GM18520 (cell line): ENCODE measurements around the gene RAB27A.
"Not testable (repeated sequence)": the region's sequence is repeated elsewhere in the genome, so short reads cannot be mapped to it uniquely, and the experiment has no call there.

Experiments used
- ATAC-seq: cut with Tn5 transposase; IDR thresholded peaks from one replicate; pipeline ENCODE4 v1.9.1; 2021; ENCODE audit not compliant: unreplicated experiment

Gene RAB27A

DNA sequence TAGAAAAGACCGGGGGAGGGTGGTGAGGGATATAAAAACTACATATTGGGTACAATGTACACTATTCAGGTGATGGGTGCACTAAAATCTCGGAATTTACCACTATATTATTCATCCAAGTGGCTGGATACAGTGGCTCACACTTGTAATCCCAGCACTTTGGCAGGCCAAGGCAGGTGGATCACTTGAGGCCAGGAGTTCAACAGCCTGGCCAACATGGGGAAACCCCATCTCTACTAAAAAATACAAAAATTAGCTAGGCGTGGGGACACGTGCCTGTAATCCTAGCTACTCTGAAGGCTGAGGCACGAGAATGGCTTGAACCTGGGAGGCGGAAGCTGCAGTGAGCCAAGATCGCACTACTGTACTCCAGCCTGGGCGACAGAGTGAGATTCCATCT is 37.4 kb downstream of the RAB27A start:
- not testable (repeated sequence) for ATAC-seq

DNA sequence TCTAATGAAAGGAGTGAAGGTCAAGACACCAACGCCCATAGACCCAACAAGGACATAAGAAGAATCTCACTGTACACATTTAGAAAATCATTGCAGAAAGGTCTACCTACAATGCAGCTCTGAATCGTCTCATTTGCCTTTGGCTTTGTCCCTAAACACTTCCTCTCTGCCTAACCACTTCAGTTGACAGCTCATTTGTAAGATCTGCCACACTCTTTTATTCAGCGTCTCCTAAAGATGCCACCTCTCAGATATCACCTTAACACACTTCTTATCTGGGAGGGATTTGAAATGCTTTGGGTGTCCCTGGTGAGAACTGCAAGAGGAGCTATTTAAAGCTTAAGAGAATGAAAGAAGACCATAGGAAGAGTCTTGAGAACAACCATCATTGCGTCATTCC is 38.7 kb downstream of the RAB27A start:
- no peak for ATAC-seq

DNA sequence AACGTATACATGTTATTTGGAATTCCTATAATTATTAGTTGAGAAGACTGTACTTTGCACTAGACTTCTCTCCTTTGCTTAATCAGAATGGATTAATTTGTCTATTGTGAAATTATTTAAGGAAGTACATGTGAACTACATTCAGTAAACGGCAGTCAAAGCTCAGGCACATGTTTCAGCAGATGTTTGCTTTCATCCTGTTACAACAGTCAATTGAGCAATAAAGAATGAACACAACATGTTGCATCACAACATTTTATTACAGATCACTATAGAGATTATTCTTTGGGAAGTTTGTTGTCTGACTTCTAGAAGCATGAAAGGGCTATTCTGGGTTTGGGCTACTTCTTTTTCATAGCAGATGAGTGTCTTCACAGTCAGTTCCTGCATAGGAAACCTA is 39.2 kb downstream of the RAB27A start:
- no peak for ATAC-seq

DNA sequence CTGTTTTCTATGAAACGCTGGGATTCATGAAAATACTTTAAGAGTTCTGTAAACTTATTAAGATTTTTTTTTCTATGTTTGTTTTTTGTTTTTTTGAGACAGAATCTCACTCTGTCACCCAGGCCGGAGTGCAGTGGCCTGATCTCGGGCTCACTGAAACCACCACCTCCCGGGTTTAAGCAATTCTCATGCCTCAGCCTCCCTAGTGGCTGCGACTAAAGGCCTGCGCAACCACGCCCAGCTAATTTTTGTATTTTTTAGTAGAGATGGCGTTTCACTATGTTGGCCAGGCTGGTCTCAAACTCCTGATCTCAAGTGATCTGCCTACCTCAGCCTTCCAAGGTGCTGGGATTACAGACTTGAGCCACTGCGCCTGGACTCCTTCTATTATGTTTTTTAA is 39.7 kb downstream of the RAB27A start:
- not testable (repeated sequence) for ATAC-seq

DNA sequence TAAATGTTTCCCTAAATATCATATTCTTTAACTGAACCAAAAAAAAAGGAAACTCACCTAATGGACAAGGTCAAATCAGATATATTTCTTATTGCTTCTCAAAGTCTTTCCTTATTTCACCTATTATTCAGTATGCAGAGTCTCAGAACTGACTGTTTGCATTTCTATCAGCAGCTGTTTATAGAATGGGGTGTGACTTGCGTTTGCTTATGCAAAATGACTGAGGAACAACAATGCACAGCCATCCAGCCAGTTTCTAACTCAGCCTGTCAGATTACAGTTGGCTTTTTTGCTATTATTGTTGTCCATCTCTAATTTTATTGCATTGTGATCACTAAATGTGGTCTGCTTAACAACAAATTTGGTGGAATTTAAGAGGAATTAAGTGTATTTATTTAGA is 40.7 kb downstream of the RAB27A start:
- ATAC-seq, result no peak

DNA sequence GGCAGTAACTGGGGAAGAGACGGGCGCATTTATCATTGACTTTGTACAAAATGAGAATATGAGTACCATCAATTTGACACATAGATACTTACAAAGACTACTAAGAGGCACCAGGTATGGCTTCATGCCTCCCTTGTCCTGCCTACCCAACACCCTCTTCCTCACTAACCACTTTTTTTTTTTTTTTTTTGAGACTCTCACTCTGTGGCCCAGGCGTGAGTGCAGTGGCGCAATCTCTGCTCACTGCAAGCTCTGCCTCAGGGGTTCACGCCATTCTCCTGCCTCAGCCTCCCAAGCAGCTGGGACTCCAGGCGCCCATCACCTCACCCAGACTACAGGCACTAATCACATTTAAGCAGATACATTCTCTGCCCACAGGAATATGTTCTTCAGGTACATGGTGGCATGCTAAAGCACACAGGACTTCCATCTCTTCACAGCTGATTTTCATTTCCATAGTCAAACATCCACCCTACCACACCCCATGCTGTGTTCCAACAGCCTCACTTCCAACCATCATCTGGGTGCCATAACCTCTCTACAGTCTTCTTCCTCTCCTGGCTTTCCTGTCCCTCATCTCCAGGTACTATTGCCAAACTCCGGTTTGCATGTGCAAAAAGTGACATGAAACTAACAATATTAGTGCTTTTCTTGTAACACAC is 41.7 kb downstream of the RAB27A start:
- no peak for ATAC-seq

DNA sequence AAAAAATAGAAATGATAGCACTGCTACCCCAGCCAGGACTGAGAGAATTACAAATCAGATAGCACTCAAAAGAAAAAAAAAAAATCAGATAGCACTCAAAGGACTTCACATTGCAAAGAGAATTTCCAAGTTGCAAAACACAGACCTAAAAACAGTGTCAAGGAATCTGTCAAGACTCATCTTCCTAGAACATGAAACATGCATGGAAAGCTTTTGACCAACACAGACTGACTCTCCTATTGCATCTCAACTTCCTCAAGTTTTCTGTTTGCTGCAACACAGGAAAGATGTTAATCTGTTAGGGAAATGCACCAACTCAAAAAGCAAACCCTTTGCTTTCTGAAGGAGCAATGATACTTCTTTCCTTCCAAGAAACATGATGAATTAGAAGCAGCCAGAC is 42.3 kb downstream of the RAB27A start:
- ATAC-seq, result no peak

DNA sequence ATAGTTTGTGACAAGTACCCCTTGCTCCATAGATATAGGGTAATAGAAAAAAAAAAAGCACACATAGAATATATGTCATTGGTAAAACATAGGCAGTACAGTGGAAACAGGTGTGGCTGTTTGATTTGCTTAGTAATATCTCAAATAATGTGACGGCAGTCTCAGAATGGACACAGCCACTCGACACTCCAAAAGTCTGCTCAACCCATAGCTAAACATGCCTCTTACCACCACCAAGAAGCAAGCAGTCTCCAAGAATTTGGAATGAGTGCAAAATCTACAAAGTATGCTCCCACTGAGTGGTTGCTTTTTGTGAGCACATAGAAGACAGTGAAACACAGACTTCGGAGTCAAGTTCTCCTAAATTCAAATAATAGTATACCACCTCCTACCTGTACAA is 43.0 kb downstream of the RAB27A start:
- no peak for ATAC-seq

DNA sequence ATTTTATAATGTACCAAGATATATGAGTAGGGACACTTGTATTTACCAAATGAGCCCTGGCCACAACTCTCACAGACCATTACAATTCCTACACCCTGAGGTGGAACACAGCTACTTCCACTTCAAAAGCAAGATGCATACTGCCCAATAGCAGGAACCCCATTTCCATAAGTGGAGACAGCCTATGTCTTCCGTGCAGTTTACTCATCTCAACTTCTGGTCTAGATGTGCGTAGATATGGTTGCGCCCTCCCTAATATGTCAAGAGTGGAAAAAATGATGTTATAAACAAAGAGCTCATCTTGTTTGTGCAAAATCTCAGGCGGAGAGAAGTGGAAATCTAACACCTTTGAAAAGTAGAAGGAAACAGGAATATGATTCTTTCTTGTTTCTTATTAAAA is 44.6 kb downstream of the RAB27A start:
- no peak for ATAC-seq

DNA sequence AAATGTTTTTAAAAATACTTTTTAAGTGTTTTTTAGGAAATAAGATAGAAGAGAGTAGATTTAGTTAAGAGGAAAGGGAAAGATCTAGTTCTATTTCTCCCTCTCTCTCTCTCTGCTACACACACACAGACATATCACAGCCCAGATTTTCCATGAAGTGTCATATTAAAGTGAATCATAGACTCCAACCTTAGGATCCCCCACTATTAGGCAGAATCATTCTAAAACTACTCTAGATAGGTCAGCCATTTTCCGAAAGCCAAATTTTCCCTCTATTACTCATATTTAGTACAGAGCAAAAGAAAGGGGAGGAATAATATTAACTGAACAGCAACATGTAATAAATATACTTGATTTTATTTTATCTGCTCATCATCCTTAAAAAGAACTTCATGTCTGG is 47.7 kb downstream of the RAB27A start:
- no peak for ATAC-seq

DNA sequence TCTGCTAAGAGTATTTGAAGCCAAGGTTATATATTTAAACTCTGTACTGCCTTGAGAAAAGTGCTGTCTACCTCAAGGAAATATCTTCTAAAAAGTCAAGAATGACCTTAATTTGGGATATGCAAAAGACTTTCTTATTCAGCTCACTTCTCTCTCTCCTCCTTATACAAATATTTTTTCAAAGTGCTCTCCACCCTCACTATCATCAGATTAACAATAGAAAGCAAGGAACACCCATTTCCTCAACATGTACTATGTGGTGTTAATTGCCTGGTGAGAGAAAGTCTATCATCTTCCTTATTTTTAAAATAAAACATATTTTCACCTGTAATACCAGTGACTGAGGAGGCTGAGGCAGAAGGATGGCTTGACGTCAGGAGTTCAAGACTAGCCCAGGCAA is 48.4 kb downstream of the RAB27A start:
- no peak for ATAC-seq

DNA sequence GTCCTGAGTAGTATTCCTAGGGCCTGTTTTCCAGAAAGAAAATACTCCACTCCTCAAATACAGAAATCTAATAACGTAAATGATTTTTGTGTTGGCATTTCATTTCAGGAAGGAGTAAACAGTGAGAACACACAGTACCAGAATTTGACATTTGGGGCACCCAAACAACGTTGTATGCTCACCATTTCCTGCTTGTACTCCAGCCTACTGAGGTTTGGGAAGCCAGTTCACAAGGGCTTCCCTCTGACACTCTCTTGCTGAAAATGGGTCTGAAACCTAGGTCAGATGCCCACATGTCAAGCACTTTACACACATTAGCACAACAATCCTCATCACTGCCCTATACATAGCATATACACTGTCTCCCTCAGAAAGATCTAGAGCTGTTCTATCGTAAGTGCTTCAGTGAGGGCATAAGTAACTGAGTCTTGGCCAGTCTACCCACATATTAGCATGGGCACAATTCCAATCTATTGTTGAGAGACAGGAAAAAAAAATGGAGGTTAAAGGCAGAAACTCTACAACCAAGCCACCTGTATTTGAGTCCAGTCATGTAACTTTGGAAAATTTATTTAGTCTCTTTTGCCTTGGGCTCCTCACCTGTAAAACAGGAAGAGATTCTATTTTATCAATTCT is 49.4 kb downstream of the RAB27A start:
- ATAC-seq, result no peak

DNA sequence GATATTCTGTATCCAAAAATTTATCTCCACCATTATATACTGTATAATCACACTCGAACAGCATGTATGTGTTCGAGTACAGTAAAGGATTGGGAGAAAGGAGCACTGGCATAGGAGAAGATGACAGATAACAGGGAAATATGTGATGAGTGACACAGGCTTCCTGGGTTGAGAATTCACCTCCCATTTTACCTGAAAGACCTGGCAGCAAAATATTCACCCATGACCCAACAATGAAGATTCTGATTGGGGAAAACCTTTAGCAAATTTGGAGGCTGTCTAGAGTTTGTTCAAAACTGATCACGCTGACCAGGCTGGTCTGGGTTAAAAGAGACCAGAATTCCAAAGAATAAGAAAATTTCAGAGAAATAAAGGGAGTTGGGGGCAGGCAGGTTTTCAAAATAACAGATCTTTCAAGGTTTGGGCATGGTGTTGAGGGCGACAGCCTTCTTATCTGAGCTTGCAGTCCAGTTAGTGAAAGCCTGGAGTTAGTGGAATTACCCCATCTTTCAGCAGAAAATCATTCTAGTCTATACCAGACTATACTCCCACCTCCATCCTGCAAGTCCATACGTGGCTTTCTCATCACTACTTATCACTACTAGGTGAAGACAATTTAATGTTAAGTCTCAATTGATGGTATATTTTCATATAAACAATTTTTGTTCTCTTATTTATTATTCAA is 50.0 kb downstream of the RAB27A start:
- no peak for ATAC-seq

DNA sequence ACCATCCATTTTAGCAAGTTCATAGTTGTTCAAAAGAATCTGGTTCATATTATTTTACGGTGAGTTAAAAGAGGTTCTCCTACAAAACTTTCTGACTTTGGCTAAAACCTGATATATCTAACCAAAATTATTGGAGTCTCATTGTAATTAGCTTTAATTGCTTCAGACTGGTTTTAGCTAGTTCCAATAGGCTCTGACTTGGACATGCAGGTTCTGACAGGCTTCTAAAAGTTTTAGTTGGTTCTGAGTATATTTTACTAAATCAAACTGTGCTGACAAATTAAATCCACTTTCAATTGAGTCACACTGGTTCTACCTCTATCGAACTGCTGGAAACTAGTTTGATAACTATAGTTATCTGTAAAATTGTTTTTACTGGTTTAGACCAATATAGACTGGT is 50.7 kb downstream of the RAB27A start:
- ATAC-seq, result no peak

DNA sequence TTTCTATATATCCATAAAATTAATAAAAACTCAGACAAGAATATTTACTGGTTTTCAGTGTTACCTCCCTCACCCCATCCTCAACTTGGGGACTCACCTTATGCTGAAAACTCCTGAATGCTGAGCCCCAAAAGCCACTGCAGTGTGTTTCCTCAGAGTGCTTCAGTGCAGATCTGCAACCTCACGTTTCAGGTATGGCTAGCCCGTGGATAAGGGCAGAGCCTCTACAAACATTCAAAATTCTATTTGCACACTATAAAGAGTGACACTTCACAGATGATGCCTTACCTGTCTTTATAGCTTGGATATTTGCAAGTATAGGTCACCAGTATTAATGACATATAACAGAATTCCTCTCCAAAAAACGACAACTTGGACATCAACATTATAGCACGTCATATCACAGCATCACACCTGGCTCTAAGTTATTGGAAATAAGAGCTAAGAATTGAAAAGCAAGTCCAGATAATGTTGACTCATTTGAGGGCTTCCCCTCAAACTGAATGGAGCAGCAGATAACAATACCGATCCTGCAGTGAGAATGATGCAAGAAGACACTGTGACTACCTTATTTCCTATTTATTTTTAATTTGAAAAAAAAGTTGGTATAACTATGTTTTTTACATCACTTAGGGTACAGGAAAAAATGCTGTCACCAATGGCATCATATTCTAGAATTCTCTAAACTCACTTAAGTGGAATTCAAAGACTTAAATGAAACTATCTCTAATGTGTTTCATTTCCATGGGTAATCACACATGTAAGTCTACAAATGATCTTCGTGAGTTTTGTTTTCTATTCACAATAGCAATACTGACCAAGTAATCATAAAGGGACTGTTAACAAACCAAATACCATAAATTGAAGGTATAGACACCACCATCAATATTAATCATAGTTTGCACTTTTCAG is 52.1 kb downstream of the RAB27A start:
- ATAC-seq, result no peak

DNA sequence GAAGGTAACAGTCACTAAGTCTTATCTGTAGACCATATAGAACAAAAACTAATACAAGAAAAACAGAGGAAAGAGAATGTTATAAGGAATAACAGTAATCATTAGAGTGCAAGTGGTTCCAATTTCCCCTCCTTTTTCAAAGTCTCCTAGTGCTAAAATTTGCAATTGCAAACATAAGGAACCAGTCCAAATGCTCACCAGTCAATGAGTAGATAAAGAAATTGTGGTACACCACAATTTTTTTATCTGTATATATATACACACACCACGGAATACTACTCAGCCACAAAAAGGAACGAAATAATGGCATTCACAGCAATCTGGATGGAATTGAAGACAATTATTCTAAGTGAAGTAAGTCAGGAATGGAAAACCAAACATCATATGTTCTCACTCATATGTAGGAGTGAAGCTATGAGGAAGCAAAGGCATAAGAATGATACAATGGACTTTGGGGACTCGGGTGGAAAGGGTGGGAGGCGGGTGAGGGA is 54.0 kb downstream of the RAB27A start:
- ATAC-seq, result no peak

DNA sequence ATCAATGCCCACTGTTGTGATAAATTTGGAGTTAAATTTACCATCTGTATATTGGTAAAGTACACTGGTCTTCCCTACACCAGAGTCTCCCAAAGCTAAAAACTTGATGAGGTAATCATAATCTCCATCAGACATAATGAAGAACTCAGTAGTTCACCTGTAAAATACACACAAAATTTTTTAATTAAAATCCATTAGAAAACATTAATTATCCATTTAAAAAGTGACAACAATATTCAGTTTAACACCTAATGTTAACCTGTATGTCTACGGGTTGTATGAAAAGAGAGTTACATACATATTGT is 54.9 kb downstream of the RAB27A start:
- no peak for ATAC-seq

DNA sequence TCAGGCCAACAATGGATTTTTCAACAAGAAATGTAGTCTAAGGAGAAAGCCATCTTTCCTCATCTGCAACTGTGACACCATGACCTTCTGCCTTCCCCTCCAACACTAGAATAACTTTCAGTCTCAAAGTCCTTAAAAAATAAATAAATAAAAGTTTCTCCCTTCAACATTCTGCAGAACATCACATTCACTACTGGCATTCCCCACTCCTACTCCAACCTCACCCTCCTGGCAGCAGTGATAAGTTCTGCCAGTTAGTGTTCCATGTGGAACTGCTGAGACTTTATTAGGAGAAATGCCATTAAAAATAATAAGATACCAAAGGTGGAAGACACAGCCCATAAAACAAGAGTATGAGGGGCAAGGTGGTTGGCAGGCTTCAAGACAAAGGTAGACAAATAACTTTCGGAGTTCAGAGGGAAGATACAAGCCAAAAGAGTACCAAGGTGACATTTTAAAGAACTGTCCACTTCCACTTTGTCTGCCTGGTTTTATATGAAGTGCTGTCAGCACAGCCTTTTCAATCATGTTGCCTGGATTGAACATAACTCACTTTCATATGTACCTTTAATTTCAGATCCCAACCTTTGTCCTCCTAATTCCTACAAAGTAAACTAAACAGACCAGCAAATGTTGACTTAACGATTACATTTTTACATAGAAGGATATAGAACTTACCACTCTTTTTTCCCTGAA is 55.4 kb downstream of the RAB27A start:
- ATAC-seq, result no peak

DNA sequence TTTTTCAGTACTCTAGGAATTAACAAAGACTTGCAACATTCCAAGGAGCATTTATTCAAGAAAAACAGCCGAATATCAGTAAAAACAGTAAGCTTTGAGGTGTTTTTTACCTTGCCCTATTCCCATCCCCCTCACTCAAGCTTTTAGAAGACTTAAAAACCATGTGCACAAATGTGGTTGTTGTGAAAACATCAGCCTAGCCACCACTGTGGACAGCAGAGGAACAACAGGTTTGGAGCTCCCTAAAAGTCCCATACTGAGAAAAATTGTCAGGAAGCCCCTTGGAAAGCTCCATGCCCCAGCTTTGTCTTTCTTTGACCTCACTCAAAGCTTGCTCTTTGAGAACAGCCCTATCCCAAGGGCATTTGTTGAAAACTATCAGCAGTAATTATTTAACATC is 58.2 kb downstream of the RAB27A start:
- ATAC-seq, result no peak

DNA sequence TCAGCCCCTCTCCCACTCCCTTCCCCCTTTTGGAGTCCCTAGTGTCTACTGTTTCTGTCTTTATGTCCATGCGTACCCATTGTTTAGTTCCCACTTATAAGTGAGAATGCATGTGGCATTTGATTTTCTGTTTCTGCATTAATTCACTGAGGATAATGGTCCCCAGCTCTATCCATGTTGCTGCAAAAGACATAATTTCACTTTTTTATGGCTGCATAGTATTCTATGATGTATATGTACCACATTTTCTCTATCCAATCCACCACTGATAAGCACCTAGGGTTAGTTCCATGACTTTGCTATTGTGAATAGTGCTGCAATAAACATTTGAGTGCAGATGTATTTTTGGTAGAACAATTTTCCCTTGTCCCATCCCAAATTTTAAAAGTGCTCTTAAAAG is 58.7 kb downstream of the RAB27A start:
- no peak for ATAC-seq
